GM19043 (cell line): ENCODE measurements around the gene WWC1.

Experiments
- ATAC-seq: cut with Tn5 transposase; IDR thresholded peaks from one replicate; pipeline ENCODE4 v1.9.1; 2021; ENCODE audit warnings: low read depth; ENCODE audit not compliant: unreplicated experiment

The WWC1 gene

GRCh38 chr5:168291342-168291963, at the start of gene WWC1:
Gene WWC1 (plus strand): TSS chr5:168291645. CDS start chr5:168292153, 508 bp downstream.
- ATAC-seq = peak; percentile 68

- no peak for ATAC-seq
Observed at GRCh38 chr5:168244838-168245559, 46.4 kb upstream of the WWC1 start.

GRCh38 chr5:168249923-168250322, 41.5 kb upstream of the WWC1 start:
- no peak for ATAC-seq

- ATAC-seq = no peak
Observed at GRCh38 chr5:168251259-168251658, 40.2 kb upstream of the WWC1 start.

- no peak for ATAC-seq
Observed at GRCh38 chr5:168254013-168254693, 37.3 kb upstream of the WWC1 start.

- ATAC-seq = no peak
Observed at GRCh38 chr5:168260353-168261226, 30.9 kb upstream of the WWC1 start.

GRCh38 chr5:168261227-168261571, 30.2 kb upstream of the WWC1 start:
- ATAC-seq = no peak

GRCh38 chr5:168262042-168262743, 29.3 kb upstream of the WWC1 start:
- no peak for ATAC-seq

GRCh38 chr5:168263121-168263520, 28.3 kb upstream of the WWC1 start:
- ATAC-seq = no peak

- ATAC-seq = no peak
Observed at GRCh38 chr5:168266016-168266415, 25.4 kb upstream of the WWC1 start.

- ATAC-seq = peak; percentile 91
Observed at GRCh38 chr5:168268949-168269936, 22.2 kb upstream of the WWC1 start.

GRCh38 chr5:168269937-168270330, 21.5 kb upstream of the WWC1 start:
- peak; percentile 36 for ATAC-seq

- ATAC-seq = no peak
Observed at GRCh38 chr5:168270476-168270875, 21.0 kb upstream of the WWC1 start.

- ATAC-seq = no peak
Observed at GRCh38 chr5:168273056-168273980, 18.1 kb upstream of the WWC1 start.

- ATAC-seq = no peak
Observed at GRCh38 chr5:168274406-168274805, 17.0 kb upstream of the WWC1 start.

- no peak for ATAC-seq
Observed at GRCh38 chr5:168275940-168276339, 15.5 kb upstream of the WWC1 start.

GRCh38 chr5:168282120-168282519, 9.3 kb upstream of the WWC1 start:
- no peak for ATAC-seq

GRCh38 chr5:168284809-168285208, 6.6 kb upstream of the WWC1 start:
- ATAC-seq = no peak
